Superior temporal gyrus (tissue), 1 donor: ENCODE measurements around the gene DEFB131A.
"Not testable (repeated sequence)": the region's sequence is repeated elsewhere in the genome, so short reads cannot be mapped to it uniquely, and the experiment has no call there.

ENCODE experiments used
- DNase-seq: peaks from one replicate; pipeline ENCODE4 v3.0.0-alpha.2; 2016; ENCODE audit errors: extremely low spot score

The DEFB131A gene

GRCh38 chr4:9444114-9444513 is at the start of gene DEFB131A:
DEFB131A (plus strand) TSS chr4:9444414; CDS start chr4:9444534, 120 bp downstream.
- DNase-seq, result not testable (repeated sequence)

GRCh38 chr4:9405774-9406173 is 38.4 kb upstream of the DEFB131A start:
- not testable (repeated sequence) for DNase-seq

- not testable (repeated sequence) for DNase-seq
These were observed 37.7 kb upstream of the DEFB131A start for GRCh38 chr4:9406491-9406890.

- no peak for DNase-seq
These were observed 34.4 kb upstream of the DEFB131A start for GRCh38 chr4:9409793-9410192.

GRCh38 chr4:9421884-9422455 is 22.2 kb upstream of the DEFB131A start:
- DNase-seq, result not testable (repeated sequence)

- DNase-seq, result not testable (repeated sequence)
These were observed 18.3 kb upstream of the DEFB131A start for GRCh38 chr4:9425916-9426315.

- not testable (repeated sequence) for DNase-seq
These were observed 14.2 kb upstream of the DEFB131A start for GRCh38 chr4:9430061-9430460.

GRCh38 chr4:9433320-9433719 is 10.9 kb upstream of the DEFB131A start:
- DNase-seq, result not testable (repeated sequence)

GRCh38 chr4:9436728-9437127 is 7.5 kb upstream of the DEFB131A start:
- not testable (repeated sequence) for DNase-seq

GRCh38 chr4:9442355-9442754 is 1.9 kb upstream of the DEFB131A start:
- not testable (repeated sequence) for DNase-seq

- not testable (repeated sequence) for DNase-seq
These were observed 467 bp downstream of the DEFB131A start for GRCh38 chr4:9444681-9445080.

GRCh38 chr4:9452251-9452650 is 8.0 kb downstream of the DEFB131A start:
- not testable (repeated sequence) for DNase-seq

GRCh38 chr4:9454284-9454683 is 10.1 kb downstream of the DEFB131A start:
- not testable (repeated sequence) for DNase-seq

- not testable (repeated sequence) for DNase-seq
These were observed 10.8 kb downstream of the DEFB131A start for GRCh38 chr4:9455046-9455445.

- DNase-seq, result not testable (repeated sequence)
These were observed 35.3 kb downstream of the DEFB131A start for GRCh38 chr4:9479466-9479865.

GRCh38 chr4:9480066-9480465 is 35.9 kb downstream of the DEFB131A start:
- DNase-seq, result not testable (repeated sequence)

GRCh38 chr4:9482871-9483270 is 38.7 kb downstream of the DEFB131A start:
- DNase-seq, result not testable (repeated sequence)

GRCh38 chr4:9483682-9484081 is 39.5 kb downstream of the DEFB131A start:
- not testable (repeated sequence) for DNase-seq

GRCh38 chr4:9486880-9487279 is 42.7 kb downstream of the DEFB131A start:
- not testable (repeated sequence) for DNase-seq

GRCh38 chr4:9488796-9489195 is 44.6 kb downstream of the DEFB131A start:
- DNase-seq, result not testable (repeated sequence)

GRCh38 chr4:9490496-9490895 is 46.3 kb downstream of the DEFB131A start:
- DNase-seq, result not testable (repeated sequence)

- DNase-seq, result not testable (repeated sequence)
These were observed 46.8 kb downstream of the DEFB131A start for GRCh38 chr4:9490986-9491385.

- not testable (repeated sequence) for DNase-seq
These were observed 49.4 kb downstream of the DEFB131A start for GRCh38 chr4:9493589-9493988.
